Vagina (tissue), 2 donors: ENCODE measurements around the gene ADGRG3.

Source experiments
- POLR2A ChIP-seq, 2 donors: fragments of 450-650 bp; IDR thresholded peaks; one replicate each; pipeline ENCODE4 v1.6.1; 2017; ENCODE audit warnings: antibody characterized with exemption in 2 of 2, mild to moderate bottlenecking in 2 of 2, moderate library complexity in 2 of 2
- POLR2AphosphoS5 ChIP-seq, 2 donors: sonication (generic); formaldehyde crosslinking; IDR thresholded peaks; one replicate each; pipeline ENCODE4 v1.9.0; 2017; ENCODE audit warnings: antibody characterized with exemption in 2 of 2, mild to moderate bottlenecking in 2 of 2, low read depth in 1 of 2; ENCODE audit not compliant: insufficient read depth in 1 of 2
- TF ChIP-seq, protein P1 (sequence below), 3 experiments: fragments of 450-650 bp in 2 of 3; fragments of 200-600 bp in 1 of 3; sonication (generic) in 1 of 3; IDR thresholded peaks; one replicate each; pipeline ENCODE4 v1.5.1; 2017 to 2019; ENCODE audit warnings: antibody characterized with exemption in 3 of 3, mild to moderate bottlenecking in 2 of 3, moderate library complexity in 2 of 3

- TF ChIP-seq POLR2A (IDR thresholded peaks at IDR 0.05) (no peak), POLR2AphosphoS5 (IDR thresholded peaks at IDR 0.05; ENCODE audit: insufficient read depth in 1 of 2, low read depth in 1 of 2) (no peak)
- TF ChIP-seq, protein P1, sequence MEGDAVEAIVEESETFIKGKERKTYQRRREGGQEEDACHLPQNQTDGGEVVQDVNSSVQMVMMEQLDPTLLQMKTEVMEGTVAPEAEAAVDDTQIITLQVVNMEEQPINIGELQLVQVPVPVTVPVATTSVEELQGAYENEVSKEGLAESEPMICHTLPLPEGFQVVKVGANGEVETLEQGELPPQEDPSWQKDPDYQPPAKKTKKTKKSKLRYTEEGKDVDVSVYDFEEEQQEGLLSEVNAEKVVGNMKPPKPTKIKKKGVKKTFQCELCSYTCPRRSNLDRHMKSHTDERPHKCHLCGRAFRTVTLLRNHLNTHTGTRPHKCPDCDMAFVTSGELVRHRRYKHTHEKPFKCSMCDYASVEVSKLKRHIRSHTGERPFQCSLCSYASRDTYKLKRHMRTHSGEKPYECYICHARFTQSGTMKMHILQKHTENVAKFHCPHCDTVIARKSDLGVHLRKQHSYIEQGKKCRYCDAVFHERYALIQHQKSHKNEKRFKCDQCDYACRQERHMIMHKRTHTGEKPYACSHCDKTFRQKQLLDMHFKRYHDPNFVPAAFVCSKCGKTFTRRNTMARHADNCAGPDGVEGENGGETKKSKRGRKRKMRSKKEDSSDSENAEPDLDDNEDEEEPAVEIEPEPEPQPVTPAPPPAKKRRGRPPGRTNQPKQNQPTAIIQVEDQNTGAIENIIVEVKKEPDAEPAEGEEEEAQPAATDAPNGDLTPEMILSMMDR (IDR thresholded peaks at IDR 0.05), result no peak
These were observed 25.4 kb downstream of the ADGRG3 start for GRCh38 chr16:57693550-57693949.
